ENCODE measurements around the gene DACT2. TPM values are rescaled to one million over a fixed set of nuclear protein-coding genes. Genes with fewer than 3 reads are reported as not detected.
"Not testable (repeated sequence)": the region's sequence is repeated elsewhere in the genome, so short reads cannot be mapped to it uniquely, and the experiment has no call there.

The DACT2 gene
- total RNA-seq, 2 donors from 2014 or later = 16.6 to 39.9 TPM

- Histone ChIP-seq H3K4me1 (ENCODE audit: control insufficient read depth, insufficient read depth, low read length) (no peaks in the 10 kb centered on the region), H3K27ac (ENCODE audit: low read depth, low read length) (no peak overlapping the region), H3K36me3 (ENCODE audit: control insufficient read depth, insufficient read depth, low read length) (no peaks in the 10 kb centered on the region), H3K9me3 (ENCODE audit: control insufficient read depth, low read length) (no peaks in the 10 kb centered on the region), H3K9ac (ENCODE audit: extremely low read depth, low read length, poor library complexity, severe bottlenecking) (no peak overlapping the region), H3K27me3 (ENCODE audit: control insufficient read depth, insufficient read depth, low read length, poor library complexity, severe bottlenecking) (no peaks in the 10 kb centered on the region), H3K4me3 (ENCODE audit: low read length) (no peak overlapping the region)
- Mint-ChIP-seq H3K27ac (no peak overlapping the region), H3K4me1 (peaks cover 4% of the 10 kb centered on the region), H3K4me3 (no peak overlapping the region), H3K9me3 (no peaks in the 10 kb centered on the region), H3K27me3 (ENCODE audit: insufficient read depth) (peaks cover 31% of the 10 kb centered on the region), H3K36me3 (ENCODE audit: low read depth) (no peaks in the 10 kb centered on the region)
- TF ChIP-seq, protein P1, sequence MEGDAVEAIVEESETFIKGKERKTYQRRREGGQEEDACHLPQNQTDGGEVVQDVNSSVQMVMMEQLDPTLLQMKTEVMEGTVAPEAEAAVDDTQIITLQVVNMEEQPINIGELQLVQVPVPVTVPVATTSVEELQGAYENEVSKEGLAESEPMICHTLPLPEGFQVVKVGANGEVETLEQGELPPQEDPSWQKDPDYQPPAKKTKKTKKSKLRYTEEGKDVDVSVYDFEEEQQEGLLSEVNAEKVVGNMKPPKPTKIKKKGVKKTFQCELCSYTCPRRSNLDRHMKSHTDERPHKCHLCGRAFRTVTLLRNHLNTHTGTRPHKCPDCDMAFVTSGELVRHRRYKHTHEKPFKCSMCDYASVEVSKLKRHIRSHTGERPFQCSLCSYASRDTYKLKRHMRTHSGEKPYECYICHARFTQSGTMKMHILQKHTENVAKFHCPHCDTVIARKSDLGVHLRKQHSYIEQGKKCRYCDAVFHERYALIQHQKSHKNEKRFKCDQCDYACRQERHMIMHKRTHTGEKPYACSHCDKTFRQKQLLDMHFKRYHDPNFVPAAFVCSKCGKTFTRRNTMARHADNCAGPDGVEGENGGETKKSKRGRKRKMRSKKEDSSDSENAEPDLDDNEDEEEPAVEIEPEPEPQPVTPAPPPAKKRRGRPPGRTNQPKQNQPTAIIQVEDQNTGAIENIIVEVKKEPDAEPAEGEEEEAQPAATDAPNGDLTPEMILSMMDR (conservative IDR thresholded peaks at IDR 0.05) = no peak
- 82 to 84% methylated on average over 7 of the region's 7 CpGs for WGBS, 2 experiments (ENCODE audit: insufficient coverage in 1 of 2, insufficient read length in 1 of 2)
- peak; percentile 17 for DNase-seq
These were observed 37.8 kb downstream of the DACT2 start for GRCh38 chr6:168281826-168282225.

GRCh38 chr6:168281314-168281713 lies 38.3 kb downstream of the DACT2 start:
- no CpG with 5 or more reads among the region's 13 CpGs for WGBS, 2 experiments (ENCODE audit: insufficient coverage in 1 of 2, insufficient read length in 1 of 2)

GRCh38 chr6:168280899-168281245 lies 38.7 kb downstream of the DACT2 start:
- Histone ChIP-seq H3K27ac (ENCODE audit: low read depth, low read length) (no peak overlapping the region), H3K36me3 (ENCODE audit: control insufficient read depth, insufficient read depth, low read length) (no peaks in the 10 kb centered on the region), H3K9me3 (ENCODE audit: control insufficient read depth, low read length) (no peaks in the 10 kb centered on the region), H3K9ac (ENCODE audit: extremely low read depth, low read length, poor library complexity, severe bottlenecking) (no peak overlapping the region), H3K4me3 (ENCODE audit: low read length) (no peak overlapping the region), H3K27me3 (ENCODE audit: control insufficient read depth, insufficient read depth, low read length, poor library complexity, severe bottlenecking) (no peaks in the 10 kb centered on the region), H3K4me1 (ENCODE audit: control insufficient read depth, insufficient read depth, low read length) (no peaks in the 10 kb centered on the region)
- H3K9me3 Mint-ChIP-seq = no peaks in the 10 kb centered on the region
- H3K4me1 Mint-ChIP-seq = peaks cover 4% of the 10 kb centered on the region
- TF ChIP-seq, protein P1 (conservative IDR thresholded peaks at IDR 0.05) = no peak
- no peak overlapping the region for H3K4me3 Mint-ChIP-seq
- whole genome bisulfite sequencing, 2 experiments (ENCODE audit: insufficient coverage in 1 of 2, insufficient read length in 1 of 2) = 86 to 96% methylated on average over 11 to 13 of the region's 13 CpGs
- H3K27ac Mint-ChIP-seq = no peak overlapping the region
- DNase-seq = no peak
- H3K36me3 Mint-ChIP-seq (ENCODE audit: low read depth) = no peaks in the 10 kb centered on the region
- H3K27me3 Mint-ChIP-seq (ENCODE audit: insufficient read depth) = peaks cover 34% of the 10 kb centered on the region

More at GRCh38 chr6:168281314-168281713, 38.3 kb downstream of the DACT2 start:
- H3K4me3 ChIP-seq (ENCODE audit: low read length); H3K4me1 ChIP-seq (ENCODE audit: control insufficient read depth, insufficient read depth, low read length); H3K4me1 Mint-ChIP-seq; H3K27ac Mint-ChIP-seq; H3K9ac ChIP-seq (ENCODE audit: extremely low read depth, low read length, poor library complexity, severe bottlenecking); H3K4me3 Mint-ChIP-seq; H3K36me3 ChIP-seq (ENCODE audit: control insufficient read depth, insufficient read depth, low read length); H3K36me3 Mint-ChIP-seq (ENCODE audit: low read depth); H3K27ac ChIP-seq (ENCODE audit: low read depth, low read length); H3K9me3 Mint-ChIP-seq; DNase-seq; H3K9me3 ChIP-seq (ENCODE audit: control insufficient read depth, low read length); H3K27me3 ChIP-seq (ENCODE audit: control insufficient read depth, insufficient read depth, low read length, poor library complexity, severe bottlenecking): not testable (repeated sequence)
- H3K27me3 Mint-ChIP-seq (ENCODE audit: insufficient read depth) = peaks cover 32% of the 10 kb centered on the region

Data from endodermal cell (in vitro differentiated cells).